WTC11 (cell line): ENCODE results near the gene ABCA1.

Experiments
- E2F4 ChIP-seq: sonication (generic); formaldehyde crosslinking; IDR thresholded peaks from 2 replicates; pipeline ENCODE4 v1.8.1; 2022; ENCODE audit warnings: low read depth, mild to moderate bottlenecking, moderate library complexity, missing genetic modification reagents, borderline replicate concordance
- HMGA2 ChIP-seq: fragments of 250-450 bp; sonication (Bioruptor Pico); IDR thresholded peaks from 2 replicates; pipeline ENCODE4 v1.4.0; 2021; ENCODE audit warnings: mild to moderate bottlenecking, moderate library complexity
- JUN ChIP-seq: sonication (generic); formaldehyde crosslinking; IDR thresholded peaks from 2 replicates; pipeline ENCODE4 v1.8.0; 2023; ENCODE audit warnings: mild to moderate bottlenecking, missing genetic modification reagents
- NFYB ChIP-seq: sonication (generic); formaldehyde crosslinking; conservative IDR thresholded peaks from 2 replicates; pipeline ENCODE4 v1.8.0; 2022; ENCODE audit warnings: low read depth, missing genetic modification reagents
- ZNF138 ChIP-seq: sonication (generic); formaldehyde crosslinking; conservative IDR thresholded peaks from 2 replicates; pipeline ENCODE4 v1.8.1; 2022; ENCODE audit warnings: mild to moderate bottlenecking, moderate library complexity, missing genetic modification reagents
- TF ChIP-seq, protein P1 (sequence below): fragments of 200-600 bp; IDR thresholded peaks from 2 replicates; pipeline ENCODE4 v1.8.0; 2022; ENCODE audit warnings: antibody characterized with exemption
- TF ChIP-seq, protein P2 (sequence below): sonication (generic); formaldehyde crosslinking; IDR thresholded peaks from 2 replicates; pipeline ENCODE4 v1.8.1; 2022; ENCODE audit warnings: mild to moderate bottlenecking, missing genetic modification reagents, moderate library complexity, borderline replicate concordance
- TF ChIP-seq, protein P3 (sequence below): sonication (generic); formaldehyde crosslinking; IDR thresholded peaks from 2 replicates; pipeline ENCODE4 v1.8.1; 2022; ENCODE audit warnings: low read depth, missing genetic modification reagents, borderline replicate concordance

DNA sequence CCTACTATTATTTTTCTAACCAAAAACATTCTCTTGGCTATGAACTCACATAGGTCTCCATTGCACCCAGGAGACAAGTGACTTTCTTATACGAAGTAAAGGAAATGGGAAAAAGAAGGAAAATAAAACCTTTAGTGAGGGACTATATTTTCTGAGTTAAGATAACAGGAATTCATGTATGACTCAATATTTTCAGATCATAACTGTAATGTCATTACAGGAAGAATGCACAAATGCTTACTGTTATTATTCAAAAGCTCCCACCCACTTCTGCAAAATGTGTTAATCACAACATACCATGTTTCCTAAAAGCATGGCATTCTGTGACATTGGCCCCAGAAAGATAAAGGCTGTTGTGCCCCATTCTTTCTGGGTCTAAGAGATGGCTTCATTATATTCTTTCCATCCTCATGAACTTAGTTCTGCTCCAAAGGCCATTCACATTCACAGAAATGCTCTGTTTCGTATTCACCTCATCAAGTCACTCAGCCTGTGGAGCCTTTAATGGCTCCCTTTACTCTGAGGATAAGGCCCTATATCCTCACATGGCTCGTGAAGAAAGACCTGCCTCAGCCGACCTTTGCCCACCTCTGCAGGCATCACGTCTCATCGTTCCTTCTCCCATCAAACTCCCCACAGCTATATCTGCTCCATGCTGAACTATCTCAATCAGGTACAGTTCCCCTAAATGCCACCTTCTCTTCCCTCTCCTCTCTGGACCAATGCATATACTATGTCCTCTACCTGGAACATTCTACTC lies 77.0 kb downstream of the ABCA1 start:
- TF ChIP-seq, protein P1, sequence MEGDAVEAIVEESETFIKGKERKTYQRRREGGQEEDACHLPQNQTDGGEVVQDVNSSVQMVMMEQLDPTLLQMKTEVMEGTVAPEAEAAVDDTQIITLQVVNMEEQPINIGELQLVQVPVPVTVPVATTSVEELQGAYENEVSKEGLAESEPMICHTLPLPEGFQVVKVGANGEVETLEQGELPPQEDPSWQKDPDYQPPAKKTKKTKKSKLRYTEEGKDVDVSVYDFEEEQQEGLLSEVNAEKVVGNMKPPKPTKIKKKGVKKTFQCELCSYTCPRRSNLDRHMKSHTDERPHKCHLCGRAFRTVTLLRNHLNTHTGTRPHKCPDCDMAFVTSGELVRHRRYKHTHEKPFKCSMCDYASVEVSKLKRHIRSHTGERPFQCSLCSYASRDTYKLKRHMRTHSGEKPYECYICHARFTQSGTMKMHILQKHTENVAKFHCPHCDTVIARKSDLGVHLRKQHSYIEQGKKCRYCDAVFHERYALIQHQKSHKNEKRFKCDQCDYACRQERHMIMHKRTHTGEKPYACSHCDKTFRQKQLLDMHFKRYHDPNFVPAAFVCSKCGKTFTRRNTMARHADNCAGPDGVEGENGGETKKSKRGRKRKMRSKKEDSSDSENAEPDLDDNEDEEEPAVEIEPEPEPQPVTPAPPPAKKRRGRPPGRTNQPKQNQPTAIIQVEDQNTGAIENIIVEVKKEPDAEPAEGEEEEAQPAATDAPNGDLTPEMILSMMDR, result no peak
- TF ChIP-seq E2F4 (CRISPR knock-in tag) (no peak), HMGA2 (CRISPR knock-in tag) (no peak), JUN (CRISPR knock-in tag) (no peak), ZNF138 (CRISPR knock-in tag) (no peak), NFYB (CRISPR knock-in tag) (no peak)
- TF ChIP-seq, protein P2, sequence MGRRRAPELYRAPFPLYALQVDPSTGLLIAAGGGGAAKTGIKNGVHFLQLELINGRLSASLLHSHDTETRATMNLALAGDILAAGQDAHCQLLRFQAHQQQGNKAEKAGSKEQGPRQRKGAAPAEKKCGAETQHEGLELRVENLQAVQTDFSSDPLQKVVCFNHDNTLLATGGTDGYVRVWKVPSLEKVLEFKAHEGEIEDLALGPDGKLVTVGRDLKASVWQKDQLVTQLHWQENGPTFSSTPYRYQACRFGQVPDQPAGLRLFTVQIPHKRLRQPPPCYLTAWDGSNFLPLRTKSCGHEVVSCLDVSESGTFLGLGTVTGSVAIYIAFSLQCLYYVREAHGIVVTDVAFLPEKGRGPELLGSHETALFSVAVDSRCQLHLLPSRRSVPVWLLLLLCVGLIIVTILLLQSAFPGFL, result no peak
- TF ChIP-seq, protein P3, sequence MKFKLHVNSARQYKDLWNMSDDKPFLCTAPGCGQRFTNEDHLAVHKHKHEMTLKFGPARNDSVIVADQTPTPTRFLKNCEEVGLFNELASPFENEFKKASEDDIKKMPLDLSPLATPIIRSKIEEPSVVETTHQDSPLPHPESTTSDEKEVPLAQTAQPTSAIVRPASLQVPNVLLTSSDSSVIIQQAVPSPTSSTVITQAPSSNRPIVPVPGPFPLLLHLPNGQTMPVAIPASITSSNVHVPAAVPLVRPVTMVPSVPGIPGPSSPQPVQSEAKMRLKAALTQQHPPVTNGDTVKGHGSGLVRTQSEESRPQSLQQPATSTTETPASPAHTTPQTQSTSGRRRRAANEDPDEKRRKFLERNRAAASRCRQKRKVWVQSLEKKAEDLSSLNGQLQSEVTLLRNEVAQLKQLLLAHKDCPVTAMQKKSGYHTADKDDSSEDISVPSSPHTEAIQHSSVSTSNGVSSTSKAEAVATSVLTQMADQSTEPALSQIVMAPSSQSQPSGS (CRISPR knock-in tag), result no peak
